Naive B cell (primary cell): ENCODE results near the gene TMEM131L. TPM values are rescaled to one million over a fixed set of nuclear protein-coding genes. Genes with fewer than 3 reads are reported as not detected.
"Not testable (repeated sequence)": the region's sequence is repeated elsewhere in the genome, so short reads cannot be mapped to it uniquely, and the experiment has no call there.

Experiments
- ATAC-seq, 2 donors: fragments of 150-1000 bp; cut with Tn5 transposase; 2 replicates each; pipeline ENCODE4 v1.10.0; 2021; ENCODE audit warnings: low read depth in 2 of 2, mild to moderate bottlenecking in 2 of 2, moderate library complexity in 2 of 2
- DNase-seq: peaks from one replicate; pipeline ENCODE4 v3.0.0; 2022
- H3K27ac Mint-ChIP-seq, 6 donors: one replicate each; pipeline ENCODE4 v1.8.0; 2020 to 2022; ENCODE audit warnings: mild to moderate bottlenecking in 6 of 6, mixed read lengths in 6 of 6, moderate library complexity in 5 of 6, inconsistent platforms in 2 of 6
- H3K27me3 Mint-ChIP-seq, 3 donors: one replicate each; pipeline ENCODE4 v1.8.0; 2021 to 2022; ENCODE audit warnings: mixed read lengths in 3 of 3, mild to moderate bottlenecking in 1 of 3
- H3K36me3 Mint-ChIP-seq, 2 donors: one replicate each; pipeline ENCODE4 v1.8.0; 2020 to 2022; ENCODE audit warnings: mixed read lengths in 2 of 2, inconsistent platforms in 1 of 2, mild to moderate bottlenecking in 1 of 2
- H3K4me1 Mint-ChIP-seq, 3 donors: one replicate each; pipeline ENCODE4 v1.8.0; 2020 to 2022; ENCODE audit warnings: mixed read lengths in 3 of 3, inconsistent platforms in 1 of 3, mild to moderate bottlenecking in 1 of 3, moderate library complexity in 1 of 3
- H3K4me3 Mint-ChIP-seq, 8 donors: one replicate each; pipeline ENCODE4 v1.8.0; 2020 to 2022; ENCODE audit warnings: mild to moderate bottlenecking in 8 of 8, mixed read lengths in 8 of 8, moderate library complexity in 8 of 8, inconsistent platforms in 2 of 8
- H3K9me3 Mint-ChIP-seq, 7 donors: one replicate each; pipeline ENCODE4 v1.8.0; 2020 to 2022; ENCODE audit warnings: mixed read lengths in 7 of 7, mild to moderate bottlenecking in 5 of 7, inconsistent platforms in 2 of 7, moderate library complexity in 1 of 7
- polyA plus RNA-seq, 6 donors: library from polyadenylated mRNA; unstranded; fragments of 300-500 nt; fragmentation: Illumina TruSeq; gene quantifications; one replicate each; pipeline ENCODE4 v1.2.3, GENCODE V29; 2021; ENCODE audit warnings: low read depth in 6 of 6

The TMEM131L gene
- polyA plus RNA-seq, 6 donors from 2014 or later = 52.2 to 86.7 (median 68.1) TPM

- Mint-ChIP-seq H3K4me1 (peaks cover 67 to 89% (median 73%) of the 10 kb centered on the region in 3 donors), H3K36me3 (peaks cover 27 to 34% of the 10 kb centered on the region in 2 donors), H3K27ac (peak overlapping the region; percentile 97 to 100 (median 98)), H3K4me3 (peak overlapping the region; percentile 85 to 99 (median 94))
- not testable (repeated sequence) for ATAC-seq, H3K9me3 Mint-ChIP-seq, H3K27me3 Mint-ChIP-seq, DNase-seq
Measured at GRCh38 chr4:153471071-153471697, 5.0 kb downstream of the TMEM131L start.

- no peaks in the 10 kb centered on the region for H3K27me3 Mint-ChIP-seq
- H3K4me3 Mint-ChIP-seq = peak overlapping the region; percentile 85 to 99 (median 94)
- H3K4me1 Mint-ChIP-seq = peaks cover 68 to 94% (median 78%) of the 10 kb centered on the region in 3 donors
- H3K36me3 Mint-ChIP-seq = peaks cover 27 to 36% of the 10 kb centered on the region in 2 donors
- peak; percentile 65 for DNase-seq
- H3K9me3 Mint-ChIP-seq = peaks cover 0 to 5% (median 0%) of the 10 kb centered on the region in 7 donors
- H3K27ac Mint-ChIP-seq = peak overlapping the region; percentile 97 to 100 (median 98)
- peak; percentile 26 to 36 for ATAC-seq
Measured at GRCh38 chr4:153471698-153472093, 5.5 kb downstream of the TMEM131L start.

GRCh38 chr4:153472122-153473037 lies 6.2 kb downstream of the TMEM131L start:
- ATAC-seq (no peak), DNase-seq (no peak)
- Mint-ChIP-seq H3K4me3 (peak overlapping the region; percentile 85 to 99 (median 94)), H3K4me1 (peaks cover 72 to 99% (median 79%) of the 10 kb centered on the region in 3 donors), H3K36me3 (peaks cover 32 to 43% of the 10 kb centered on the region in 2 donors), H3K27ac (peak overlapping the region; percentile 97 to 100 (median 98)), H3K9me3 (peaks cover 0 to 5% (median 0%) of the 10 kb centered on the region in 7 donors), H3K27me3 (no peaks in the 10 kb centered on the region)

GRCh38 chr4:153474251-153474650 lies 8.1 kb downstream of the TMEM131L start:
- no peak for DNase-seq
- peak overlapping the region in 5 of 8 donors; percentile 11 to 95 (median 42) for H3K4me3 Mint-ChIP-seq
- H3K4me1 Mint-ChIP-seq = peaks cover 76 to 99% (median 84%) of the 10 kb centered on the region in 3 donors
- no peak for ATAC-seq
- H3K27ac Mint-ChIP-seq = peak overlapping the region; percentile 2 to 98 (median 92)
- peaks cover 0 to 5% (median 0%) of the 10 kb centered on the region in 7 donors for H3K9me3 Mint-ChIP-seq
- no peaks in the 10 kb centered on the region for H3K27me3 Mint-ChIP-seq
- H3K36me3 Mint-ChIP-seq = peaks cover 30 to 43% of the 10 kb centered on the region in 2 donors

- ATAC-seq = no peak
- Mint-ChIP-seq H3K27ac (peak overlapping the region in 4 of 6 donors; percentile 3 to 98 (median 76)), H3K9me3 (peaks cover 0 to 4% (median 0%) of the 10 kb centered on the region in 7 donors), H3K36me3 (peaks cover 39 to 47% of the 10 kb centered on the region in 2 donors), H3K4me1 (peaks cover 66 to 95% (median 76%) of the 10 kb centered on the region in 3 donors), H3K4me3 (peak overlapping the region in 4 of 8 donors; percentile 3 to 48 (median 30)), H3K27me3 (no peaks in the 10 kb centered on the region)
- DNase-seq = no peak
Measured at GRCh38 chr4:153476829-153477574, 10.8 kb downstream of the TMEM131L start.

GRCh38 chr4:153479101-153479500 lies 12.9 kb downstream of the TMEM131L start:
- no peaks in the 10 kb centered on the region for H3K27me3 Mint-ChIP-seq
- H3K4me1 Mint-ChIP-seq = peaks cover 58 to 94% (median 72%) of the 10 kb centered on the region in 3 donors
- ATAC-seq (no peak), DNase-seq (no peak)
- no peaks in the 10 kb centered on the region for H3K9me3 Mint-ChIP-seq
- H3K36me3 Mint-ChIP-seq = peaks cover 28 to 29% of the 10 kb centered on the region in 2 donors
- peak overlapping the region in 3 of 8 donors; percentile 2 to 52 (median 3) for H3K4me3 Mint-ChIP-seq
- H3K27ac Mint-ChIP-seq = peak overlapping the region in 5 of 6 donors; percentile 10 to 98 (median 82)

GRCh38 chr4:153480704-153481103 lies 14.5 kb downstream of the TMEM131L start:
- peaks cover 53 to 86% (median 66%) of the 10 kb centered on the region in 3 donors for H3K4me1 Mint-ChIP-seq
- DNase-seq (no peak), ATAC-seq (peak; percentile 20 to 25)
- peaks cover 17 to 19% of the 10 kb centered on the region in 2 donors for H3K36me3 Mint-ChIP-seq
- no peaks in the 10 kb centered on the region for H3K27me3 Mint-ChIP-seq
- H3K4me3 Mint-ChIP-seq = peak overlapping the region in 6 of 8 donors; percentile 50 to 85 (median 64)
- H3K27ac Mint-ChIP-seq = peak overlapping the region; percentile 47 to 98 (median 90)
- no peaks in the 10 kb centered on the region for H3K9me3 Mint-ChIP-seq

- H3K9me3 Mint-ChIP-seq = no peaks in the 10 kb centered on the region
- peak overlapping the region in 5 of 8 donors; percentile 17 to 85 (median 52) for H3K4me3 Mint-ChIP-seq
- peak overlapping the region; percentile 41 to 98 (median 90) for H3K27ac Mint-ChIP-seq
- H3K36me3 Mint-ChIP-seq = peaks cover 17 to 19% of the 10 kb centered on the region in 2 donors
- no peaks in the 10 kb centered on the region for H3K27me3 Mint-ChIP-seq
- H3K4me1 Mint-ChIP-seq = peaks cover 61 to 86% (median 71%) of the 10 kb centered on the region in 3 donors
- DNase-seq (no peak), ATAC-seq (peak; percentile 30 to 35)
Measured at GRCh38 chr4:153481478-153481877, 15.3 kb downstream of the TMEM131L start.

GRCh38 chr4:153483432-153484418 lies 17.6 kb downstream of the TMEM131L start:
- Mint-ChIP-seq H3K27ac (peak overlapping the region; percentile 62 to 98 (median 90)), H3K4me3 (peak overlapping the region in 7 of 8 donors; percentile 21 to 81 (median 45)), H3K9me3 (no peaks in the 10 kb centered on the region), H3K36me3 (peaks cover 9 to 13% of the 10 kb centered on the region in 2 donors), H3K27me3 (no peaks in the 10 kb centered on the region), H3K4me1 (peaks cover 62 to 87% (median 73%) of the 10 kb centered on the region in 3 donors)
- DNase-seq (no peak), ATAC-seq (no peak)

- ATAC-seq = no peak
- Mint-ChIP-seq H3K9me3 (no peaks in the 10 kb centered on the region), H3K27ac (peak overlapping the region in 4 of 6 donors; percentile 73 to 97 (median 90)), H3K27me3 (no peaks in the 10 kb centered on the region), H3K4me3 (peak overlapping the region in 5 of 8 donors; percentile 9 to 96 (median 75)), H3K36me3 (peaks cover 7 to 9% of the 10 kb centered on the region in 2 donors), H3K4me1 (peaks cover 65 to 89% (median 79%) of the 10 kb centered on the region in 3 donors)
- DNase-seq = no peak
Measured at GRCh38 chr4:153485359-153485758, 19.2 kb downstream of the TMEM131L start.

- H3K36me3 Mint-ChIP-seq = peaks cover 3 to 5% of the 10 kb centered on the region in 2 donors
- H3K4me1 Mint-ChIP-seq = peaks cover 62 to 89% (median 77%) of the 10 kb centered on the region in 3 donors
- ATAC-seq (no peak), DNase-seq (no peak)
- H3K27ac Mint-ChIP-seq = peak overlapping the region in 5 of 6 donors; percentile 30 to 97 (median 92)
- no peaks in the 10 kb centered on the region for H3K9me3 Mint-ChIP-seq
- peak overlapping the region in 7 of 8 donors; percentile 34 to 96 (median 81) for H3K4me3 Mint-ChIP-seq
- H3K27me3 Mint-ChIP-seq = no peaks in the 10 kb centered on the region
Measured at GRCh38 chr4:153485860-153486259, 19.7 kb downstream of the TMEM131L start.
